Measurements from ENCODE around the gene TMEM255A.
A peak's percentile ranks its signal among the peaks of the same experiment; 100 is the strongest.

The TMEM255A gene

DNA sequence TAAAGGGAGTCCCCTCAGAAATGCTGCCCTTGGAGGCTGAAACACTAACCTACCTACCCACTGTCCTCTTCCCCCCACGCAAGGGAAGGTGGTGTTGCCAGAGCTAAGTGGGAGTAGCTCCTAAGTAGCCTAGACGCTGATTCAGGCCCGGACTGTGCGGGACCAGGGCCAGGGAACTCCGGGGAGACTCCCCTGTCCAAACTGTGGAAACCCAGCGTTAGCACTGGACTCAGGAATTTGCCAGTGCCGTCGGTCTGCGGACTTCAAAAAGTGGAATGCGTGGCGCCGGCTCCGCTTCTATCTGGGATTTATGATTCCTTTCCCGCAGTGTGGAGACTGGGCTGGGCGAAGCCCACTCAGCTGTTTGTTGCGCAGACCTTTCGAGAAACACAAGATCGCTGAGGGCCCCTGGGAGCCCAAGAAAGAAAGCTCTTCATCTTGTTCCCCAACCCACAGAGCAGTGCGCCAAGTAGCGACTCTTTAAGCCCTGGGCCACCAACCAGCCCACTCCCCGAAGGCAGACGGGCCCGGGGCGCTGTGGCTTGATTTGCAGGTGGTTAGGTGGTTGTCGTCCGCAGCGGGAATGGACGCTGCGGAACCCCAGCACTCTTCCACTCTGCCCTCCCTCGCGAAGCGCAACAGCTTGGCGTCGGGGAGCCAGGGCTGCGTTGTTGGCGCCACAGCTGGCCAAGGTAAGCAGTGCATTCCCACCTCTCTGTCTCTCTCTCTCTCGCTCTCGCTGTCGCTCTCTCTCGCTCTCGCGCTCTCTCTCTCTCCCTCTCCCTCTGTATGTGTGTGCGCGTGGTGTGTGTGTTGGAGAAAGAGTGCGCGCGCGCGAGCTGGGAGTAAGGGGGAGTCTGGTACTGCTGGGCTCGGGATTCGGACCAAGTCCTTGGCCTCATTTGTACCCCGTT lies 2.0 kb downstream of the TMEM255A start:
- Histone ChIP-seq H3K9ac (no peak overlapping the region), H3K4me3 (peak overlapping the region; percentile 51), H4K20me1 (no peaks in the 10 kb centered on the region), H3K4me2 (peak overlapping the region; percentile 61), H3K9me3 (peaks cover 22% of the 10 kb centered on the region), H3K27ac (no peak overlapping the region), H3K4me1 (peaks cover 12% of the 10 kb centered on the region; the same call in 1 of the 2 replicates), H3K27me3 (peaks cover 81% of the 10 kb centered on the region), H3K36me3 (no peaks in the 10 kb centered on the region)
- TF ChIP-seq Cebpa-rat (IDR thresholded peaks at IDR 0.05) = no peak

DNA sequence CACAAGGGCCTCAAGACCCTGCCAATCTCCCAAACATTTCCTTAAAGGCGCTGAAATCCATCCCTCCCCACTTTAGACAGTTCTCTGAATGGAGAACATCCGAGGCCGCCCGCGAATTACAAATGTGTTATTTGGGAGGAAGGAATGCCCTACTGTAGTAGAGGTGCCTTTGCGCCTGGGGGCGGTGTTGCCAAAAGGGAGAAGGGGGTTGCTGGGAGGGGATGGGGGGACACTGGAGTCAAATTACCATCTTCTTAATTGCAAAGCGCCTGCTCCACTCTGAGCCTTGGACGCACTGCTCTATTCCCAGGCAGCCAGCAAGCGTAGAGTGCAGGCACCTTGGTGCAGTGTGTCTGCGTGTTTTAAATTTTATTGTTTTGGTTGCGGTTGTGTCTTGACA lies 2.7 kb downstream of the TMEM255A start:
- Histone ChIP-seq H3K9me3 (peaks cover 22% of the 10 kb centered on the region), H3K27ac (no peak overlapping the region), H3K9ac (no peak overlapping the region), H3K4me1 (peaks cover 12% of the 10 kb centered on the region; the same call in 1 of the 2 replicates), H3K36me3 (no peaks in the 10 kb centered on the region), H3K4me3 (no peak overlapping the region), H3K27me3 (peaks cover 78% of the 10 kb centered on the region), H3K4me2 (no peak overlapping the region), H4K20me1 (no peaks in the 10 kb centered on the region)
- TF ChIP-seq Cebpa-rat (IDR thresholded peaks at IDR 0.05) = no peak

DNA sequence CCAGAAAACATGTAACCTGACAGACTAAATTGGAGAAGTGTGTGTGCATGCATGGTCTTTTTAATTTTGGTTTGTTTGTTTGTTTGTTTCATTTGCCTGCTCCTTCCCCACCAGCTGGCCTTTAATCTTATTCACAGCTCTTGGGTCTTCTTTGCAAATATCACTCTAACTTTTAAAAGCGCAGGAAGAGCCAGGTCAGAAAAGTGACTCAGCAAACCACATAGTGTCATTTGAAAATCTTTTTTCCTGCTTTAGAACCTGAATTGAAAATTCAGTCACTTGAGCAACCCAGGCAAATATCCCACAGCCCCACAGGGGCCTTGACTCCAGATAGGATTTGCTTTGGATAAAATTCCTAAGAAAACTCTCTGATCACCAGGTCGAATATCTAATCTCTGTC lies 4.6 kb downstream of the TMEM255A start:
- Histone ChIP-seq H3K9ac (no peak overlapping the region), H3K4me3 (no peak overlapping the region), H3K4me2 (no peak overlapping the region), H3K9me3 (peaks cover 22% of the 10 kb centered on the region), H3K27me3 (peaks cover 59% of the 10 kb centered on the region), H3K36me3 (no peaks in the 10 kb centered on the region), H4K20me1 (no peaks in the 10 kb centered on the region), H3K27ac (no peak overlapping the region), H3K4me1 (peaks cover 31% of the 10 kb centered on the region)
- TF ChIP-seq Cebpa-rat (IDR thresholded peaks at IDR 0.05) = no peak

DNA sequence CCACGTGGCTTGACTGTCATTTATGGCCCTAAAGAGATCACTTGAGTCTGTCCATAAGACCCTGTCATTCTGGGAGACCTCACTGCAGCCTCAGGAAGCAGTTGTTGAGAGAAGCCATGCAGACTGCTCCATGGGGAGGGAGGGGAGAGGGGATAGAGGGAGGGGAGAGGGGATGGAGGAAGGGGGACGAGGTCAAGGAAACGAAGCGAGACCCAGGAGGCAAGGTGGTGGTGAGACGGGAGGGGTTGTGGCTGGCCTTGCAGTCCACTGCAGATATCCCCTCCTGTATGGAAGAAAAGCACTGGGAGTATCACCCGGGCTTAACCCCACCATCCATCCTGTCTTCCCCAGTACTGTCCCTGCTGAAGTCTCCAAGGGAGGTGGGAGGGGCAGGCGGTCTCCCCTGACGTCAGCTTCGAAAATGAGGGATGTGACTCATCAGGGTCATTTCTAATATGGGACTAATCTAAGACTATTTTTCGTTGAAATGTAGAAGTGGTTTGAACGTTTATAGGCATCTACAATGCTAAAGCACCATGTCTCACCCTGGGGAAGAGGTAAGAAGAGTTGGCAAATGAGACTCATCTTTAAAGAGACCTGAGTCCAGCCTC lies 5.6 kb downstream of the TMEM255A start:
- Histone ChIP-seq H3K36me3 (no peaks in the 10 kb centered on the region), H3K4me3 (no peak overlapping the region), H3K4me1 (peaks cover 41% of the 10 kb centered on the region), H3K27me3 (peaks cover 49% of the 10 kb centered on the region), H3K4me2 (no peak overlapping the region), H3K9me3 (peaks cover 14% of the 10 kb centered on the region), H4K20me1 (no peaks in the 10 kb centered on the region), H3K27ac (no peak overlapping the region), H3K9ac (no peak overlapping the region)
- TF ChIP-seq Cebpa-rat (IDR thresholded peaks at IDR 0.05) = no peak

DNA sequence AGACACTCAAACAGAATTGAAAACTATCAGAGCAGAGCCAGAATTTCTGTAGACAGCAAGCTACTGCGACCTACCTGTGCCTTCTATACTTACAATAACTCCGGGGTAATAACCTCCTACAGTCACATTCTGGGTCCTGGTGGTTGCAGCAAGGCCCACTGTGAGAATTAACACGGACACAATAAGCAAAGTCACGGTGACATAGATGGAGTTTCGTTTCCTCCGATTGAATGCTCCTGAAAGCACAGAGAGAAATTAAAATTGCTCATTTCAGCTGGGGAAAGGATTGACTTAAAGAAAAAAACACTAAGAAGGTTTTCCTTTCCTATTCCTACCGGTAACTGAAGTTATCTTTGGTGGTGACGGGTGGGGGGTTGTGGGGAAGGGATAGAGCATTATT lies 7.0 kb downstream of the TMEM255A start:
- Histone ChIP-seq H3K4me1 (peaks cover 35% of the 10 kb centered on the region), H3K4me2 (no peak overlapping the region)

DNA sequence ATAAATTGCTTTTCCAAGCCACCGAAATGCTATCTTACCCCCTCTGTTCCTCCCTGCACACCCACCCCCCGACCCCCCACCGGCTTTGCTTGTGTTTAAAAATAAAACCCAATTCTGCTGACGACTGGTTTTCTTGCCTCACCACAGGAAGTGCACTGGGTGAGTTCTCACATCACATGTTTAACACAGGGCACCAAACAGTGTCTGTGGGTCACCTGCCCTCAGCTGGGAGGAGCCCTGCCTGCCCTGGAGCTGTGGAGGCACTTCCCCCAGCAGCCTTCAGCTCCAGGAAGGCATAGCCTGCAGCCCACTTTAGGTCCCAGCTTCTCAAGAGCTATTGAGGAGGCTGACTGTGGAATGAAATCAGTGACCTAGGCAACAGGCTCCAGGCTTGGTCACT lies 8.8 kb downstream of the TMEM255A start:
- Histone ChIP-seq H3K9me3 (no peaks in the 10 kb centered on the region), H3K4me2 (peak overlapping the region; percentile 80), H3K4me3 (0 out of 2 replicates have a peak overlapping the region, but pooled peaks have one; percentile 5), H3K9ac (no peak overlapping the region), H3K4me1 (peaks cover 40% of the 10 kb centered on the region), H3K27ac (no peak overlapping the region), H3K27me3 (peaks cover 17% of the 10 kb centered on the region), H4K20me1 (no peaks in the 10 kb centered on the region), H3K36me3 (no peaks in the 10 kb centered on the region)
- TF ChIP-seq Cebpa-rat (IDR thresholded peaks at IDR 0.05) = no peak

More for the DNA sequence above, 7.0 kb downstream of the TMEM255A start:
- peaks cover 35% of the 10 kb centered on the region for H3K27me3 ChIP-seq
- no peaks in the 10 kb centered on the region for H4K20me1 ChIP-seq
- H3K27ac ChIP-seq = no peak overlapping the region
- no peak overlapping the region for H3K9ac ChIP-seq
- H3K9me3 ChIP-seq = peaks cover 3% of the 10 kb centered on the region
- no peak for TF ChIP-seq Cebpa-rat (IDR thresholded peaks at IDR 0.05)
- H3K36me3 ChIP-seq = no peaks in the 10 kb centered on the region
- H3K4me3 ChIP-seq = no peak overlapping the region

DNA sequence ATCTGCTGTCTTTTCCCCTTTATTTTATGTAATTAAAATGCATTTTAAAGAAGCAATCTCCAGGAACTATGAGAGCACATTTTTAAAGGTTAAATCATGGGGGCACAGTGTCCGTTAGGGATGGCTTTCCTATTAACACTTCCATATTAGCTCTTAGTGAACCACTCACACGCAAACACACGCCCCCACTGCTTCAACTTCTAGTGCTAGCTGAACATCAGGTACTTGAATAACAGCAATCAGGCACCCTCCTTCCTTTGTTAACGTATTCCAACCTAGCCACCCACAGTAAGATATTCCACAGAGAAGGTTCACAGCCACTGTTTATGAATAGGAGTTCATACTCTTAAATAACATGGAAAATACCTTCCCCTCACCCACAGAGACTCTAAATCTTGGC lies 9.3 kb downstream of the TMEM255A start:
- Histone ChIP-seq H3K4me3 (no peak overlapping the region), H3K27ac (no peak overlapping the region), H3K4me1 (peaks cover 43% of the 10 kb centered on the region), H3K4me2 (peak overlapping the region; percentile 80), H3K9ac (no peak overlapping the region), H4K20me1 (no peaks in the 10 kb centered on the region), H3K36me3 (no peaks in the 10 kb centered on the region), H3K27me3 (peaks cover 12% of the 10 kb centered on the region), H3K9me3 (no peaks in the 10 kb centered on the region)
- no peak for TF ChIP-seq Cebpa-rat (IDR thresholded peaks at IDR 0.05)

DNA sequence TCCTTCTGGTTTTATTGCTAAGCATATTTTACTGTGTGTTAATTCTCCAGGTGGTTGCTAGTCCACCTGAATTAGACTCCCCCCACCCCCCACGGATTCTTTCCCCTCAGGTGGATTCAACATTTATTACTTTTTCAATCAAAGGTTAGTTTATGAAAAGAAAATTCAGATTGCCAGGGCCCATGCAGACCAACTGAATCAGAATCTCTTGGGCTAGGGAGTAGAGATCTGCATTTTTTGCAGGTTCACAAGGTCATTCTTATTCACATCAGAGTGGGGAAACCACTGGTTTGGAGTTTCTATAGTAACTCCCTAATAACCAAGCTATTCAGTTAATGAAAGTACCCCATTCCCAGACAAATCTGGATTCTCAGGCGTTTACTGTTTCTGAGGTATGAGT lies 9.8 kb downstream of the TMEM255A start:
- H3K4me2 ChIP-seq = peak overlapping the region; percentile 80
- H3K4me1 ChIP-seq = peaks cover 43% of the 10 kb centered on the region
- no peak for TF ChIP-seq Cebpa-rat (IDR thresholded peaks at IDR 0.05)
- no peaks in the 10 kb centered on the region for H4K20me1 ChIP-seq
- no peaks in the 10 kb centered on the region for H3K9me3 ChIP-seq
- no peak overlapping the region for H3K27ac ChIP-seq
- H3K9ac ChIP-seq = no peak overlapping the region
- H3K36me3 ChIP-seq = no peaks in the 10 kb centered on the region
- H3K4me3 ChIP-seq = no peak overlapping the region
- H3K27me3 ChIP-seq = peaks cover 7% of the 10 kb centered on the region

DNA sequence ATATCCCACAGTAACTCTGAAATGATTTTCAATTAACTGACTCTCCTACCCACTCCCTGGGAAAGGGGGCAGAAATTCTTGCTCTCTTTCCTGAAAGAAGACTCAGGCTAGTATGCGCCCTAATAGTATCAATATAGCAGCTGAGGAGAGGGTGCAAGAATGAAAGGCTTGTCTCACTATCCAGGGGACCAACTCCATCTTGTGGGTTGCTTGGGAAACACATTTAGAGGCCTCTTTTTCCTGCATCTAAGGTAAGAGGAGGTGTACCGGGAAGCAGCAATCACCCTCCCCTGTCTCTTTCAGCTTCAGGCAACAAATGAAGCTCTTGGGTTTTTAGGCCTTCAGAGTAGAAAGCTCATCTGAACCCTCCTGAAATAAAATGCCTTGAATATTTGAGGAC lies 11.3 kb downstream of the TMEM255A start:
- H3K36me3 ChIP-seq = no peaks in the 10 kb centered on the region
- H3K4me1 ChIP-seq = peaks cover 52% of the 10 kb centered on the region
- H3K4me2 ChIP-seq = peak overlapping the region; percentile 22
- no peak overlapping the region for H3K27ac ChIP-seq
- H3K9ac ChIP-seq = no peak overlapping the region
- H3K27me3 ChIP-seq = no peaks in the 10 kb centered on the region
- no peaks in the 10 kb centered on the region for H4K20me1 ChIP-seq
- no peak overlapping the region for H3K4me3 ChIP-seq
- no peaks in the 10 kb centered on the region for H3K9me3 ChIP-seq
- no peak for TF ChIP-seq Cebpa-rat (IDR thresholded peaks at IDR 0.05)

DNA sequence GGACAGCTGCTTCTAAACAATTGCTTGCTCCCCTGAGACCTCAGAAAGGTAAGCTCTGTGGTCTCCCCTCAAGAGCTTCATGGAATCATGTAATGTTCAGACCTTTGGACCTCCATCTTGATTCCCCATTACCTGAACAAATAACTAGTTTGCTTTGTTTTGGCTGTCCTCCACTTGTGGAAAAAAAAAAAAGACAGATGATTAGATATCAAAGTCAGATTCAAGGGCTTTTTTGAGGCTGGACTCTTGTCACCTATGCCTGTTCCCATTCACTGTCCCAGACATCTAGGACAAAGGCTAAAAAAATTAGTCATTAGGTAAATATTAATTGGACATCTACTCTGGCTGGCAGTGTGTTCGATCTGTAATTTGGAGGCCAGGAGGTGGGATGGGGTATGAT lies 13.3 kb downstream of the TMEM255A start:
- Histone ChIP-seq H3K4me3 (no peak overlapping the region), H3K36me3 (no peaks in the 10 kb centered on the region), H4K20me1 (no peaks in the 10 kb centered on the region), H3K27ac (no peak overlapping the region), H3K9ac (no peak overlapping the region), H3K9me3 (no peaks in the 10 kb centered on the region), H3K27me3 (no peaks in the 10 kb centered on the region), H3K4me2 (peak overlapping the region; percentile 14), H3K4me1 (peaks cover 66% of the 10 kb centered on the region)
- TF ChIP-seq Cebpa-rat (IDR thresholded peaks at IDR 0.05) = no peak

Measured in BLaER1 (cell line).